ENCODE measurements around the gene WDR64.

GRCh38 chr1:241702442-241703373 is 50.6 kb downstream of the WDR64 start:
- TF ChIP-seq CTCF (IDR thresholded peaks at IDR 0.05) (no peak), EP300 (IDR thresholded peaks at IDR 0.05) (no peak), POLR2A (IDR thresholded peaks at IDR 0.05) (no peak)

All from ovary (tissue), 3 donors.